NCI-H187 treated with DMSO at 0.1 percent for 48 hours (cell line): Measurements from ENCODE around the gene MAU2.
"Not testable (repeated sequence)": the region's sequence is repeated elsewhere in the genome, so short reads cannot be mapped to it uniquely, and the experiment has no call there.

ENCODE experiments used
- DNase-seq: peaks from one replicate; lab custom pipeline; 2025; lab: John Stamatoyannopoulos, UW

The MAU2 gene

GRCh38 chr19:19382118-19382517, 61.5 kb downstream of the MAU2 start:
- no peak for DNase-seq

GRCh38 chr19:19384486-19384885, 63.9 kb downstream of the MAU2 start:
- no peak for DNase-seq

- peak; percentile 75 for DNase-seq
Measured at GRCh38 chr19:19385131-19385895, 64.7 kb downstream of the MAU2 start.

- DNase-seq = no peak
Measured at GRCh38 chr19:19385896-19386869, 65.6 kb downstream of the MAU2 start.

DNA sequence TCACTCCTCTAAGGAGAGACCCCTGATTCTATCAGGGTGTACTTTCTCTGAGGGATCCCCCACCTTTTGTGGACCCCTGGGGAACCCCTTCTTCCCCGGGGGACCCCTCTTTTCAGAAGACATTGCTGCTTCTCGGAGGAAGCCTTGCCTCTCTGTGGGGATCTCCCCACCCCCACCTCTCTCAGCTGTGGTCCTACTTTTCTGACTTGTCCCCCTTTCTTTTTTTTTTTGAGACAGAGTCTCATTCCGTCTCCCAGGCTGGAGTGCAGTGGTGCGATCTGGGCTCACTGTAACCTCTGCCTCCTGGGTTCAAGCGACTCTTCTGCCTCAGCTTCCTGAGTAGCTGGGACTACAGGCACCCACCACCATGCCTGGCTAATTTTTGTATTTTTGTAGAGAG, 66.5 kb downstream of the MAU2 start:
- no peak for DNase-seq

DNA sequence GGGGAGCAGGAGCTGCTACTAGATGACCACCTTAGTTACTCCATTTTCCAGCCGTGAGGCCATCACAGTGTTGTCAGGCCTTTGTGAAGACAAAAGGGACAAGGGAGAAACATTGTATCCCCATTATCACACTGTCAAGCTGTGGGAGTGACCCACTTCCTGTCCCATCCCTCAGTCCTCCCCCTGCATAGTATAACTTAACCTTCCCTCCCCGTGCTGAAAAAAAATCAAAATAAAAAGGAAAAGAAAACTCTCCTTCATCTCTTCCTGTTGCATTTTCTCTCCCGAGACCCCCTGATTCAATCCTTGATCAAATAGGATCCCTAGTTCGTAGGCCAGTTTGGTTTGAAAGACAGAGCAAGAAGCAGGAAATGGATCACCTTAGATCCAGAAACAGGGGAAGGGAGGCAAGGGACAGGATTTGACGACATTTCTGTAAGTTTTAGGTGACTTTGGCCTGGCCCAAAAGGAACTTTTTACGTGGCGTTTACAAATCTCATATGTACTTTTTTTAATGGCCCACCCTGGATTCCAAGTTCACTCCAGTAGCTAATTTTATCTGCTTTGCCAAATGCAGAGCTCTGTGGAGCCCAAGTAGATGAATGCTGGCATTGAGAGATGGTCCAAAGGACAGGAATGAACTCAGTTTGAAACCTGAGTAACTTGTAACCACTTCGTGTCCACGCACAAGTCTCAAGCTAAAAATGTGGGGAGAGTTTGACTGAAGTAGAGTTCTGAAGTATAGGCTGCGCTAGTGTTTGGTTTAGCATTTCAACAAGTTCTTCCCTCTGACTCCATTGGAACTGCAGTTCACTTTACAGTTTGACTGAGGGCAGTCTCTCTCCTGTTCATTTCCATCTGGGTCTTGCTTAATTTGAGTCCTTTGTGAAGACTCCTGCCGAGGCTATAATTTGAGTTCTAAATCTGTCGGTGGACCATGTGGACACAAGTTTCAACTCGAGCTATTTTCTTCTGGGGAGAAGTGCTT, 68.2 kb downstream of the MAU2 start:
- DNase-seq = no peak

GRCh38 chr19:19389683-19390082, 69.1 kb downstream of the MAU2 start:
- not testable (repeated sequence) for DNase-seq

DNA sequence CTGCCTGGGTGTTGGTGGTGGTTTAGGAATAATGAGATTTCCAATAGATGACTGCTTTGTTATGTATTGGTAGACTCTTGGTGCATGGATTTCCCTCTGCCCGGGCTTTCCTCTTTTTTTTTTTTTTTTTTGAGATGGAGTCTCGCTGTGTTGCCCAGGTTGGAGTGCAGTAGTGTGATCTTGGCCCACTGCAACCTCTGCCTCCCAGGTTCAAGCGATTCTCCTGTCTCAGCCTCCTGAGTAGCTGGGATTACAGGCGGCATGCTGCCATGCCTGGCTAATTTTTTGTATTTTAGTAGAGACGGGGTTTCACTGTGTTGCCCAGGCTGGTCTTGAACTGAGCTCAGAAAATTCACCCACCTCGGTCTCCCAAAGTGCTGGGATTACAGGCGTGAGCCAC, 73.7 kb downstream of the MAU2 start:
- not testable (repeated sequence) for DNase-seq

DNA sequence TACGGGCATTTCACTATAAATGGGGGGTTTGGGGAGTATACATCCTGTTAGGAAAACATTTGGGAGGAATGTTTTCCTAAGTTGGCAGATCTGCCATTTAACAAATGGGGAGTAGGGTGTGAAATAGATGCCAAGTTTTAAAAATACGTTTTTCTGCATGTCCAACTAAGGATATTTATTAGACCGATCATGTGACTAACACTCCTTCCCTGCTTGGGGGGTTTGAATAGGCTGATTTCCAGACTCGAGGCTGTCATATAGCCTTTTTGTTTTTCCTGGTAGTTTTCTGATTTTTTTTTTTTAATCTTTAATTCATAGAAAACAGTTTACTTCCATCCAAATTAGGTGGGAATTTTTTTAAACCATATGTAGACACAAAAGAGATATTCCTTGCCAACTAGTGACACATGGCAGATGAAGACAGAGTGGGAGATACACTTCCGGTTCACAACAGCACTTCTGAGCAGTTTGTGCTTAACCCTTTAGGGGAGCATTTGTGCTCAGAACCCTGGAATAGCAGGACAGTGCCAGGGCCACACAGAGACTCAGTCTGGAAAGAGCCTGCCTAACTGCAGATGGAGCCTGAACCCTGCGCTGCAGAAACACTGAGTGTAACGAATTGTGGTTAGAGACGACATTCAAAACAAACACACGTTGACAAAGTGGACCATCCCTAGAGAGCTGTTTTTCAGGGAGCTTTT, 79.3 kb downstream of the MAU2 start:
- DNase-seq = no peak

DNA sequence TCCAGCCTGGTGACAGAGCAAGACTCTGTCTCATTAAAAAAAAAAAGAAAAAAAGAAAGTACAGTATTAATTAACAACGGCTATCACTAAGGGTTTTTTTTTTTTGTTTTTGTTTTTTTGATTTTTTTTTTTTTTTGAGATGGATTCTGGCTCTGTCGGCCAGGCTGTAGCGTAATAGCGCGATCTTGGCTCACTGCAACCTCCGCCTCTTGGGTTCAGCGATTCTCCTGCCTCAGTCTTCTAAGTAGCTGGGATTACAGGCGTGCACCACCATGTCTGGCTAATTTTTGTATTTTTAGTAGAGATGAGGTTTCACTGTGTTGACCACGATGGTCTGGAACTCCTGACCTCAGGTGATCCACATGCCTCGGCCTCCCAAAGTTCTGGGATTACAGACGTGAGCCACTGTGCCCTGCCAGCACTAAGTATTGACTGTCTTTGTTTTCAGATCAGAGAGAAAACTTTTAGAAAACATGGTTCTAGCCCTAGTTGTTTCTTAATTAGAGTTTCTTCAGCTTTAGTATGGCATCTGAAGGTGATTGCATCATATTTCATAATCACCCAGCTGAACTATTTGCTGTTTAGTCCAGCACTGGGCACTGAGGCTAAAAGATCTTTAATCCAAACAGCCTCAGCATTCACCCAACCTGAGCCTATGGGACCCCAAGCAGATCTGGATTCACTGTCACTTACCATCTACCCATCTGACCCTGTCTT, 82.2 kb downstream of the MAU2 start:
- no peak for DNase-seq

GRCh38 chr19:19403373-19403901, 82.8 kb downstream of the MAU2 start:
- no peak for DNase-seq

DNA sequence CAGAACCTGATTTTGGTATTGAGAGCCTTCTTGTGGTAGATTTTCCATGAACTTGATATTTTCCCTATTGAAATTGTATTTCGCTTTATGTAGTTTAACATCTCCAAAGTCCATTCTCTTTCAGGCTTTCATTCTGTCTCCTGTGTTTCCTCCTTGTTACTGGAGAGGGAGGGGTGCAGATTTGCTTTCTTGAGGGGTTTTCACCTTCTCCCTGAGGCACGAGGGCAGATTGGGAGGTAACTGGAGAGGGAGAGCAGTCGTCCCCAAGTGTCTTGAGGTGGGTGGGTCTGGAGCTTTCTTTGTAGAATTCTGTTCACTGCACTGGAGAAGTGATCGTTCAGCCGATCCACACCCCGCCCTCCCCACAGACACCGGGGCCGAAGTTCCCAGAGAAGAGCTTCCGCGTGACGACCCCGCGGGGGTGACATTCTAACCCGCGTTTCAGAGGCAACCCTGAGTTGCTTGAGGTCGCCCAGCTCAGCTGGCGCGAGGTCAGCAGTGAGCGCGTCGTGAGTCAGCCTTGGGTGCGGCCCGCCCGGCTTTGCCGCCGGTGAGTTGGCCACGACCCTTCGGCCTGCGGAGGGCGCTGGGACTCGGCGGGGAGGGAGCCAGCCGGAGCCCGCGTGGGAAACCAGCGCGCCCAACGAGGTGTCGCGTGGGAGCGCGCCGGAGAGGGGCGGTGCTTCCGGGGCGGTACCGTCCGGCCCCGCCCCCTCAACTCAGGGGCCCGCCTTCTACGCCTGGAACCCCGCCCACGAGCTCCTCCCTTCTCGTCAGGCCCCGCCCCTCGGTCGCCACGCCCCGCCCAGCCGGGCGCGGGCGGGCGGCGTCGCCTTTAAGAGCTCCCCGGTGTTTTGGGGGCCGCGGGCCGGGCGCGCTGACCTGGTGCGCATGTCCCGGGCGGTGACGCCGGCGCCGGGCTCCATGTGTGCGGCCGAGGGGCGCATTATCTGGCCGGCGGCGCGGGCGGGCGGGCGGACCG, 84.5 kb downstream of the MAU2 start, which contains the start of gene GATAD2A:
Gene GATAD2A, plus strand, starts transcription at position 797 of the 982 bp plus-strand sequence. CDS start 59,671 bp downstream, outside the sequence.
- DNase-seq = no peak

DNA sequence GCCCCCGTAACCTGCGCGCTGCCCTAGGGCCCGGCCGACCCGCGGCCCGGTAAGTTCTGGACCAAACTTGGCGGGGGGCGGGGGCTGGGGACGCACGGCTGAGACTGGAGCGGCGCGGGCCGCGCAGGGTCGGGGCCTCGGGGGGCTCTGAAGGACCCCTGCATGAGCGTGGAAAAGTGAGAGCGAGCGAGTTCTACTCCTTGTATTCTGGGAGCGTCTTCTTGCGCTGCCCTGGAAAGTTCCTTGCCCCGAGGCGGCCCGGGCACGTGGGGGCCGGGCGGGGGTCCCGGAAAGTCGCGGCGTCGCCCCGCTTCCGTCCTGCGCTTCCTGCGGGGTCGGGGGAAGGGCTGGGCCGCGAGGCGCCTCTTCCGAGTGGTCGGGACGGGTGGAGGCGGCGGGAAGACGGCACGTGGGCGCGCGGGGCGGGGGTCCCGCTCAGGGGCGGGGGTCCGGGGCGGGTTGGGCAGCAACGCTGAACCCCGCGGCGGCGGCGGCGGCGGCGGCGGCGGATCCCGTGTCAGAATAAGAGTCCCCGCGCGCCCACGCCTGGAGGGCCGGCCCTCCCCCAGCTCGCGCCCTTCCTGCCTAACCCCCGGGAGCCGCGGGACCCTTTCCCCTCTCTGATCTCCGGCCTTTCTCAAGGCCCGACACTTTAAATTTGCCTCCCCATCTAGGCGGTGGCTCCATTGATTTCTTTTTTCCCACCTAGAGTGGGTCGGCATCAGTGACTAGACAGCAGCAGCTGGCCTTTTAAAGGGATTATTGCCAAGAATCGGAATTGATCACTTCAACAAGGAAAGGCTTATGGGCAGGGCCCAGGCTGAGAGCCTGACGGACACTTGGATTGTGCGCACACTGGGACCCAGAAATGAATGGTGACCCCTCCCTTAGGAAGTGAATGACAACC, 85.6 kb downstream of the MAU2 start:
- no peak for DNase-seq

- DNase-seq = no peak
Measured at GRCh38 chr19:19406878-19407632, 86.4 kb downstream of the MAU2 start.

DNA sequence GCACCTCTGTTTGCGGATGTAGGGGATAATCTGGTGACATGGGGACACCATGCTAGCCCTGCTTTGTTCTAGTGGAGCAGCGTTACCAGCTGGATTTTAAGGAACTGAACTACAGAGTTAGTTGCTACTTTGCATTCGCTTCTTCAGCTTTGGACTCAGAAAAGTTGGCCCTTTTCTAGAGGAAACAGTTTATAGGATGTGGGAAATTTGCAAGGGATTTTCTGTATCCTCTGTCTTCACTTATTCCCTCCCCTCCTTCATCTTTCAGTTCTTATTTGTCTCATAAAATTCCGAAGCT, 87.0 kb downstream of the MAU2 start:
- DNase-seq = no peak
